Suppressor macrophage treated with lipopolysaccharide for 1 hour (primary cell): ENCODE measurements around the gene INPP5A.
A peak's percentile ranks its signal among the peaks of the same experiment; 100 is the strongest.
"Not testable (repeated sequence)": the region's sequence is repeated elsewhere in the genome, so short reads cannot be mapped to it uniquely, and the experiment has no call there.

Experiments used
- DNase-seq, 3 donors: peaks; one replicate each; pipeline ENCODE4 v3.0.0-alpha.2; 2020 to 2022

INPP5A gene

DNA sequence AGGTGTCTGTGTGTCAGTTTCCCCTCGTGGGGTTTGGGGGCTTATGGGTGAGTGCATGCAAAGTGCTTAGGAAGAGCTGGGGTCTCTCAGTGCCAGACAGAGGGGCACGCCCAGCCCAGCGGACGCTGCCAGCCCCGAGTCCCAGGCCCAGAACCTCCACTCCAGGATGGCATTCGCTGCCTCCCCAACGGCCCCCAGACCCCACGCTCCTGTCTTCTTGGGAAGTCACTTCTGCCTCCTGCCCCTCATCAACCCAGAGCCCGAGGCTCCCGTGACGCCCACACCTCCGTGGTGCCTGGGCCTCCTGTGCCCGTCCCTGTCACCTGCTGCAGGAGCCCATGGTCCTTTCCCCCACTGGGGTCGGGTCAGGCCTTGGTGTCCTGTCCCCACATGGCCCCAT, 213.3 kb downstream of the INPP5A start:
- no peak for DNase-seq

DNA sequence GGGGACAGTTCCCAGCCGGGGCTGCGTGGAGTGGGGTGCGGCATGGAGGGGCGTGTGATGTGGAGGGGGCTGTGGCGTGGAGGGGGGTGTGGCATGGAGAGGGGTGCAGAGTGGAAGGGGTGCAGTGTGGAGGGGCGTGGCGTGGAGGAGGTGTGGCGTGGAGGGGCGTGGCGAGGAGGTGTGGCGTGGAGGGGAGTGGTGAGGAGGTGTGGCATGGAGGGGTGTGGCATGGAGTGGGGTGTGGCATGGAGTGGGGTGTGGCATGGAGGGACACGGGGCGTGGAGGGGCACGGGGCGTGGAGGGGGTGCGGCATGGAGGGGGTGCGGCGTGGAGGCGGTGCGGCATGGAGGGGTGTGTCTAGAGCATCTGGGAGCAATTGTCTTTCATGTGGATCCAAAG, 214.8 kb downstream of the INPP5A start:
- DNase-seq: no peak

- no peak for DNase-seq
Observed at GRCh38 chr10:132752961-132753360, 215.4 kb downstream of the INPP5A start.

DNA sequence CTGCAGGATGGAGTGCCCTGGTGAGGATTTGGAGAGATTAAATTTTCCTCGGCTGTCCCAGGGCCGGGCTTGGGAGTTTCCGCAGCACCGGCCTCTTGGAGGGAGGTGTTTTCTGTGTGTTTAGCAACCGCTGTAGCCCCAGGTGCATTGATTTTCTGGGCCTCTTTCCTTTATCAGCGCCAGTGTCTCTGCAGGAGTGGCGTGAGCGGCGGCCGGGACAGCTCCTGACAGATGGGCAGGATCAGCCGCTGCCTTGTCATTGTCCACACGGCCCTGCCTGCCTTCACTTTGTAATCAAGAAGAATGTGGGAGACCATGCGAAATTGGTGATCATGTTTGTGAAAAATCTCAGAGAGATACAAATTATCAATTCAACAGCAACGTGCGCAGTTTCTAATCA, 216.0 kb downstream of the INPP5A start:
- no peak for DNase-seq

DNA sequence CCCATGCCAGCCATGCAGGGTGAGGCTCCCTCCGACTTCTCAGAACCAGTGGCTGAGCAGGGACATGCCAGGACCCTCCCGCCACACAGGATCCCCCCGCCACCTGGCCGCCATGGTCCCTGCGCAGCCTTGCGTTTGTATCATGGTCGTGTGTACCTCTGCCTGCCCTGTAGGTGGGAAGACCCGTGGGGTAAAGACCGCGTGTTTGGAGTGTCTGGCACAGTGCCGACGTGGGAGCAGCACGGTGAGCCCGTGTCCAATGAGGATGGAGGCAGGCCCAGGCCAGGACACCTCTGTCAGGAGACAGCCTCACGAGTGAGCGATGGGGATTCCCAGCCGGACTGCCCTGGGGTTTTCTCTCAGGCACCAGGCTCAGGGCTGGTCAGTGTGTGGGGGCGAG, 216.5 kb downstream of the INPP5A start:
- DNase-seq: peak in 2 of 3 donors; percentile 11 to 46

GRCh38 chr10:132755166-132755711, 217.7 kb downstream of the INPP5A start:
- DNase-seq: no peak

GRCh38 chr10:132756591-132756990, 219.0 kb downstream of the INPP5A start:
- DNase-seq: no peak

GRCh38 chr10:132757171-132757570, 219.6 kb downstream of the INPP5A start:
- no peak for DNase-seq

DNA sequence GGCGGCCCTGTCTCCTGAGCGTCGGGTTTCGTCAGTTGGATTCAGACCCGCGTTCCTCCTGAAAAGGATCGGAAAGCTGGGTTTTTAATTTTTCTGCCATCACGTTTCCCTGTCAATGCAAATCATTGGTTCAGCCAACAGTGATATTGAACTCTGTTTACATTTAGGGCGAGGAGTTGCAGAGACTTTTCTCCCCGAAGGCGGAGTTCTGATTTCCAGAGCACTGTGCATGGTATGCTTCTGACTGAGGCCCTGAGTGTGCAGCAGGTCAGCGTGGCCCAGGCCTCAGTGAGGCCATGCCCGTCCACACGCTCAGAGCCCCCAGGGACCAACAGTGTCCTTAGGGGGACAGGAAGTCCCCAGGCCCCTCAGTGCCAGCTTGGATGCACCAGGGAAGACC, 221.3 kb downstream of the INPP5A start:
- DNase-seq: no peak

DNA sequence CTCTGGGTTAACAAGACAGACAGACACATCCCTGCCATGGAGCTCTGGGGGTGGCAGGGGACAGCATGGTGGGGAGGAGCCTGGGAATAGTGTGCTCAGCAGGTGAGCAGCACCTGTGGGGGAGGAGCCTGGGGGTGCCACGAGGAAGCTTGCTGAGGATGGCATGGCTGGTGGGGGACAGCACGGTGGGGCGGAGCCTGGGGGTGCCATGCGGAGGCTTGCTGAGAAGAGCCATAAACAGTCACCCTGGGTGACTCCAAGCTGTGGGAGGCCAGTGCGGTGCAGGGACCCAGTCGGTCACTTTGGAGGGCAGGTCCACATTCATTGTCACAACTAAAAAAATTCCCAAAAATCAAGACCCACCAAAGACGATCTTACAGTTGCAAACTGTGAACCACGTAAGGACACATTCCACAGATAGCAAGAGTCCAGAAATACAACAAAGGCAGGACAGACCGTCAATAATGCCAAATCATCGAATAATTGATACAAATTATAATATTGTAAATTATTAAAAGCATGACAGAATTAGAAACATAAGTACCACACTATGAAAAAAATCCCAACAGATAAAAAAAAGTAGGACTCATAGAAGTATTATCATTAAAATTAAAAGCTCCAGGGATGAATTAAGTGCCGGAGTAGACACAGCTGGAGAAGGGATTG, 223.9 kb downstream of the INPP5A start:
- DNase-seq: no peak

- peak; percentile 53 to 72 (median 55) for DNase-seq
Observed at GRCh38 chr10:132762267-132762666, 224.7 kb downstream of the INPP5A start.

DNA sequence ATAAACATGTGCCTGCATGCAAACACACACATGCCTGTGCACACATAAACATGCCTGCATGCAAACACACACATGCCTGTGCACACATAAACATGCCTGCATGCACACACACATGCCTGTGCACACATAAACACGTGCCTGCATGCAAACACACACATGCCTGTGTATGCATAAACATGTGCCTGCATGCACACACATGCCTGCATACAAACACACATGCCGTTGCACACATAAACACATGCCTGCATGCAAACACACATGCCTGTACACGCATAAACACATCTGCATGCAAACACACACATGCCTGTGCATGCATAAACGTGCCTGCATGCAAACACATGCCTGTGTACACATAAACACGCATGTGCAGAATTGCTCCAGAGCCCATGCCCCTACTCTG, 226.0 kb downstream of the INPP5A start:
- DNase-seq: no peak

- DNase-seq: no peak
Observed at GRCh38 chr10:132764108-132764507, 226.5 kb downstream of the INPP5A start.

DNA sequence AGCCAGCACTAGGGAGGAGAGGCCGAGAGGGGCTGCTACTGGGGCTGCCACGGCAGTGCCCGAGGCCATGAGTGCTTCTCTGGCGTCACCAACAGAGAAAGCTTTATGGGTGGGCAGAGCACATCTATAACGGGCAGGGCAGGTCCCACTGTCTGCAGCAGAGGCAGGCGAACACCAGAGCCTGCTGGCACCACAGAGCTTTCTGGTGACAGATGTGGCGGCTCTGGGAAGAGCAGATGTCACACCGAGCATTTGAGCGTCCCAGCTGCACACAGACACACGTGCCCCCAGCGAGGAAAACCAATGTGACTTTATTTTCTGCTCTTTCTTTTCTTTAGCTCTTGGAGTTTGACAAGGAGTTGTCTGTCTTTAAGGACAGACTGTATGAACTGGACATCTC, 227.8 kb downstream of the INPP5A start:
- no peak for DNase-seq

GRCh38 chr10:132766291-132766690, 228.7 kb downstream of the INPP5A start:
- no peak for DNase-seq

GRCh38 chr10:132768346-132769248, 231.0 kb downstream of the INPP5A start:
- no peak for DNase-seq

- no peak for DNase-seq
Observed at GRCh38 chr10:132770061-132771021, 232.8 kb downstream of the INPP5A start.

DNA sequence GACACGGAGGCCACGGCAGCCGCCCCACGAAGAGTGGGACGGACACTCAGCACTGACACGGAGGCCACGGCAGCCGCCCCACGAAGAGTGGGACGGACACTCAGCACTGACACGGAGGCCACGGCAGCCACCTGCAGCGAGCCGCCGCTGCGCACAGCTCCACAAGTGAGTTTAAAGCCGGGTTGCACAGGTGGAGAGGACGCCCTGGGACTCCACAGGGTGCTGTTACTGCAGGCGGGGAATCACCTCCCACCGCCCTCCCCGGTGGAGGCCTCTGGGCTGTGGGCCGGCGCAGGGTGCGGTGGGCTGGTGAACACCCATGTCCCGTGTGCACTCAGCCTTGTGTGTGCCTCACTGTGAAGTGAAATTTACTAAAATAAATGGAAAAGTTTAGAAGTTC, 235.2 kb downstream of the INPP5A start:
- not testable (repeated sequence) for DNase-seq

- DNase-seq: no peak
Observed at GRCh38 chr10:132774181-132774901, 236.8 kb downstream of the INPP5A start.

- no peak for DNase-seq
Observed at GRCh38 chr10:132774902-132775863, 237.6 kb downstream of the INPP5A start.

DNA sequence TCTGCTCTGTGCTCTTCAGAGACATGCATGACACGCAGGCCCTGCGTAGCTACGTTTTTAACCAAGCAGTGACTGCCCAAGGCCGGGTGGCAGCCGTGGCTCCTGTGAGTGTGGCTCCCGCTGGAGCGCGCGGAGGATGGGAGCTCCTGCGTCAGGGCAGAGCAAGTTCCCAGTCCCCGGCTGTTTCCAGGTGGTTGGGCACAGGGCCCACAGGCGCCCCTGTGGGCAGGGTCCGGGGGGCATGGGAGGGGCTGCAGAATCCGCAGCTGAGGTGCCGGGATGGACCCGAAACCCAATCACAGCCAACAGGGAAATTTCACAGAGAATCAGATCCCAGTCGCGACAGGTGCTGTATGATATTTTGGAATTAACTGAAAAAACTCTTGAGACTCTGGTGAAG, 238.6 kb downstream of the INPP5A start:
- no peak for DNase-seq
